Stomach (tissue), 4 donors: Measurements from ENCODE around the gene PCARE.

ENCODE experiments used
- POLR2A ChIP-seq, 4 donors: fragments of 450-650 bp; IDR thresholded peaks; one replicate each; pipeline ENCODE4 v1.6.1; 2016; ENCODE audit warnings: antibody characterized with exemption in 4 of 4, control low read depth in 2 of 4, mild to moderate bottlenecking in 1 of 4, moderate library complexity in 1 of 4
- POLR2AphosphoS5 ChIP-seq, 3 donors: sonication (generic); formaldehyde crosslinking; IDR thresholded peaks; one replicate each; pipeline ENCODE4 v1.6.1; 2016; ENCODE audit warnings: antibody characterized with exemption in 3 of 3
- TF ChIP-seq, protein P1 (sequence below), 7 experiments: fragments of 450-650 bp in 4 of 7; fragments of 200-600 bp in 3 of 7; sonication (generic) in 3 of 7; IDR thresholded peaks; one replicate each; pipeline ENCODE4 v1.5.1; 2016 to 2019; ENCODE audit warnings: antibody characterized with exemption in 7 of 7, control low read depth in 2 of 7, mild to moderate bottlenecking in 1 of 7

DNA sequence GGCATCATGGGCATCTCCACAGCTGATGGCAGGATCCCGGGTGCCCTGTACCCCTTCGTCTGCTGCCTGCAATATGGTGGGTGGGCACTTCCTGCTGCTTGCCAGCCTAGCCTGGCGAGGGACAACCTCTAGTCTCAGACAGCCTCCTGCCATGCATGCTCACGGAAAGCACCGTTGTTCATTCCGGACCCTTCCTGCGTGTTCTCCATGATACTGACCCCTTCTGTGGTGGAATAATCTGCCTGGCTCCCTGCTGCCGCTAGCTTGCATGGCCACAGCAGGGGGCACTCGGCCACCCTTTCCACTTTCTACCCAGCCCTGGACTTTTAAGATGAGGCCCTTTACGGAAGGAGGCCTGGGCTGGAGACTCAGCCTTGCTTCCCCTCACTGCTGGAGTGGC lies 12.0 kb downstream of the PCARE start:
- TF ChIP-seq, protein P1, sequence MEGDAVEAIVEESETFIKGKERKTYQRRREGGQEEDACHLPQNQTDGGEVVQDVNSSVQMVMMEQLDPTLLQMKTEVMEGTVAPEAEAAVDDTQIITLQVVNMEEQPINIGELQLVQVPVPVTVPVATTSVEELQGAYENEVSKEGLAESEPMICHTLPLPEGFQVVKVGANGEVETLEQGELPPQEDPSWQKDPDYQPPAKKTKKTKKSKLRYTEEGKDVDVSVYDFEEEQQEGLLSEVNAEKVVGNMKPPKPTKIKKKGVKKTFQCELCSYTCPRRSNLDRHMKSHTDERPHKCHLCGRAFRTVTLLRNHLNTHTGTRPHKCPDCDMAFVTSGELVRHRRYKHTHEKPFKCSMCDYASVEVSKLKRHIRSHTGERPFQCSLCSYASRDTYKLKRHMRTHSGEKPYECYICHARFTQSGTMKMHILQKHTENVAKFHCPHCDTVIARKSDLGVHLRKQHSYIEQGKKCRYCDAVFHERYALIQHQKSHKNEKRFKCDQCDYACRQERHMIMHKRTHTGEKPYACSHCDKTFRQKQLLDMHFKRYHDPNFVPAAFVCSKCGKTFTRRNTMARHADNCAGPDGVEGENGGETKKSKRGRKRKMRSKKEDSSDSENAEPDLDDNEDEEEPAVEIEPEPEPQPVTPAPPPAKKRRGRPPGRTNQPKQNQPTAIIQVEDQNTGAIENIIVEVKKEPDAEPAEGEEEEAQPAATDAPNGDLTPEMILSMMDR (IDR thresholded peaks at IDR 0.05): no peak
- no peak for TF ChIP-seq POLR2AphosphoS5 (IDR thresholded peaks at IDR 0.05)
- TF ChIP-seq POLR2A (IDR thresholded peaks at IDR 0.05): no peak
